Activated T-helper 1 cell treated with Interleukin-2 at 50 U/mL for 16 hours (primary cell): ENCODE measurements around the gene AIFM3.
"Not testable (repeated sequence)": the region's sequence is repeated elsewhere in the genome, so short reads cannot be mapped to it uniquely, and the experiment has no call there.

ENCODE experiments used
- DNase-seq: peaks from one replicate; pipeline ENCODE4 v3.0.0-alpha.2; 2020; ENCODE audit warnings: low read depth

Gene AIFM3

GRCh38 chr22:21003782-21004181, 36.7 kb downstream of the AIFM3 start:
- DNase-seq = no peak

- DNase-seq = not testable (repeated sequence)
These were observed 42.2 kb downstream of the AIFM3 start for GRCh38 chr22:21009208-21009607.

- DNase-seq = no peak
These were observed 42.8 kb downstream of the AIFM3 start for GRCh38 chr22:21009638-21010425.

- DNase-seq = no peak
These were observed 43.5 kb downstream of the AIFM3 start for GRCh38 chr22:21010426-21011113.

GRCh38 chr22:21012446-21013407, 45.7 kb downstream of the AIFM3 start:
- DNase-seq = no peak

- no peak for DNase-seq
These were observed 46.7 kb downstream of the AIFM3 start for GRCh38 chr22:21013657-21014201.

GRCh38 chr22:21014202-21014725, 47.2 kb downstream of the AIFM3 start:
- peak; percentile 80 for DNase-seq

GRCh38 chr22:21014726-21015465, 47.8 kb downstream of the AIFM3 start, which contains the start of gene P2RX6:
Gene P2RX6, plus strand, starts transcription at chr22:21015165. Its CDS starts 10 bp downstream, at chr22:21015175.
- no peak for DNase-seq

GRCh38 chr22:21015466-21016006, 48.5 kb downstream of the AIFM3 start:
- no peak for DNase-seq

GRCh38 chr22:21016644-21017420, 49.8 kb downstream of the AIFM3 start:
- DNase-seq = no peak

GRCh38 chr22:21018314-21018713, 51.3 kb downstream of the AIFM3 start:
- DNase-seq = no peak

- DNase-seq = no peak
These were observed 53.9 kb downstream of the AIFM3 start for GRCh38 chr22:21020802-21021429.

GRCh38 chr22:21022507-21022906, 55.5 kb downstream of the AIFM3 start:
- DNase-seq = no peak

GRCh38 chr22:21022955-21023614, 56.0 kb downstream of the AIFM3 start:
- no peak for DNase-seq

- DNase-seq = no peak
These were observed 58.2 kb downstream of the AIFM3 start for GRCh38 chr22:21025266-21025665.

GRCh38 chr22:21025763-21026755, 59.0 kb downstream of the AIFM3 start:
- DNase-seq = no peak
